BLaER1 treated with 17β-estradiol and CSF1 and Interleukin-3, amounts not matched to agents 10 nM and 100 nM (cell line): Measurements from ENCODE around the gene EEF1G.
A peak's percentile ranks its signal among the peaks of the same experiment; 100 is the strongest.

ENCODE experiments used
- H3K27ac ChIP-seq, 11 experiments: shearing (Covaris generic); formaldehyde crosslinking; 2 replicates each; pipeline ENCODE4 v1.8.1; 2022
- H3K27me3 ChIP-seq, 11 experiments: shearing (Covaris generic); formaldehyde crosslinking; 2 replicates each; pipeline ENCODE4 v1.8.1; 2022
- H3K36me3 ChIP-seq, 11 experiments: shearing (Covaris generic); formaldehyde crosslinking; 2 replicates each; pipeline ENCODE4 v1.8.1; 2022
- H3K4me1 ChIP-seq, 10 experiments: shearing (Covaris generic); formaldehyde crosslinking; 2 replicates each; pipeline ENCODE4 v1.8.1; 2022
- H3K4me2 ChIP-seq, 11 experiments: shearing (Covaris generic); formaldehyde crosslinking; 2 replicates each; pipeline ENCODE4 v1.8.1; 2022
- H3K4me3 ChIP-seq, 10 experiments: shearing (Covaris generic); formaldehyde crosslinking; 2 replicates each; pipeline ENCODE4 v1.8.1; 2022
- H3K9ac ChIP-seq, 11 experiments: shearing (Covaris generic); formaldehyde crosslinking; 2 replicates each; pipeline ENCODE4 v1.8.1; 2022
- H3K9me3 ChIP-seq, 11 experiments: shearing (Covaris generic); formaldehyde crosslinking; replicated peaks in 1 of 11; 2 replicates each; pipeline ENCODE4 v1.8.1; 2022
- H4K20me1 ChIP-seq, 11 experiments: shearing (Covaris generic); formaldehyde crosslinking; 2 replicates each; pipeline ENCODE4 v1.8.1; 2022
- Cebpa-rat ChIP-seq, 11 experiments: shearing (Covaris generic); IDR thresholded peaks; 2 replicates each; pipeline ENCODE4 v1.8.1; 2022

The EEF1G gene

GRCh38 chr11:62512961-62513360 lies 60.7 kb downstream of the EEF1G start:
- no peak overlapping the region for H3K27ac ChIP-seq
- H3K4me3 ChIP-seq = no peak overlapping the region
- TF ChIP-seq Cebpa-rat (IDR thresholded peaks at IDR 0.05) = no peak
- peaks cover 0 to 36% (median 0%) of the 10 kb centered on the region in 11 experiments; a peak in 9 of 22 replicates for H3K36me3 ChIP-seq
- H3K4me1 ChIP-seq = peaks cover 7 to 68% (median 17%) of the 10 kb centered on the region in 10 experiments; a peak in 19 of 20 replicates
- H3K9me3 ChIP-seq = no peaks in the 10 kb centered on the region
- H3K4me2 ChIP-seq = peak overlapping the region in 4 of 11 experiments; percentile 7 to 51 (median 28); a peak in 4 of 22 replicates
- H3K9ac ChIP-seq = no peak overlapping the region
- no peaks in the 10 kb centered on the region for H3K27me3 ChIP-seq
- peaks cover 0 to 52% (median 0%) of the 10 kb centered on the region in 11 experiments; a peak in 6 of 22 replicates for H4K20me1 ChIP-seq
